NT2/D1 (cell line): ENCODE results near the gene ATP23.

Experiments used
- DNase-seq: peaks from one replicate; pipeline ENCODE4 v3.0.0-alpha.2; 2011; ENCODE audit warnings: low read depth, low spot score
- H3K27me3 ChIP-seq: 2 replicates; pipeline ENCODE4 v1.6.0; 2011; ENCODE audit warnings: mild to moderate bottlenecking; ENCODE audit not compliant: insufficient read length, insufficient read depth
- H3K36me3 ChIP-seq: 2 replicates; pipeline ENCODE4 v1.6.1; 2011; ENCODE audit warnings: mild to moderate bottlenecking, low read length, mixed read lengths; ENCODE audit not compliant: insufficient read depth, insufficient read length
- H3K4me1 ChIP-seq: 2 replicates; pipeline ENCODE4 v1.5.1; 2011; ENCODE audit not compliant: insufficient read depth, insufficient read length
- H3K4me3 ChIP-seq: 2 replicates; pipeline ENCODE4 v1.5.1; 2011; ENCODE audit warnings: low read depth; ENCODE audit not compliant: insufficient read length
- H3K9ac ChIP-seq: 2 replicates; pipeline ENCODE4 v1.6.0; 2011; ENCODE audit warnings: low read depth; ENCODE audit not compliant: insufficient read length
- H3K9me3 ChIP-seq: 2 replicates; pipeline ENCODE4 v1.5.1; 2011; ENCODE audit warnings: mild to moderate bottlenecking, low read length; ENCODE audit not compliant: insufficient read depth
- SUZ12 ChIP-seq: IDR thresholded peaks from 2 replicates; pipeline ENCODE4 v1.6.1; 2011; ENCODE audit not compliant: insufficient read length, insufficient read depth; ENCODE audit errors: extremely low read depth
- YY1 ChIP-seq: IDR thresholded peaks from 2 replicates; pipeline ENCODE4 v1.6.1; 2011; ENCODE audit not compliant: insufficient read length, insufficient read depth
- ZNF274 ChIP-seq: IDR thresholded peaks from 2 replicates; pipeline ENCODE4 v1.6.1; 2011; ENCODE audit warnings: mild to moderate bottlenecking, low read depth, low read length

The ATP23 gene

DNA sequence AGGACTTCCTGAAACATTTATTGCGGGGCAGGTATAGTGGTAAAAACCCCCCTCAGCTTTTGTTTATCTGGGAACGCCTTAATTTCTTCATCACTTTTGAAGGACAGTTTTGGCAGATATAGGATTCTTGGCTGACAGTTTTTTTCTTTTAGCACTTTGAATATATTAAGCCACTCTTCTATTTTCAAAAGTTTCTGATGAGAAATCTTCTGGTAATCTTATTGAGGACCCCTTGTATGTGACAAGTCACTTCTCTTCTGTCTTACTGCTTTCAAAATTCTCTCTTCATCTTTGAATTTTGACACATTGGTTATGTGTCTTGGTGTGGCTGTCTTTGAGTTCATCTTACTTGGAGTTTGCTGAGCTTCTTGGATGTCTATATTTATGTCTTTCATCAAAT is 59.1 kb downstream of the ATP23 start:
- H3K9ac ChIP-seq, result no peak overlapping the region
- H3K9me3 ChIP-seq, result peaks cover 47% of the 10 kb centered on the region
- TF ChIP-seq YY1, result no peak

DNA sequence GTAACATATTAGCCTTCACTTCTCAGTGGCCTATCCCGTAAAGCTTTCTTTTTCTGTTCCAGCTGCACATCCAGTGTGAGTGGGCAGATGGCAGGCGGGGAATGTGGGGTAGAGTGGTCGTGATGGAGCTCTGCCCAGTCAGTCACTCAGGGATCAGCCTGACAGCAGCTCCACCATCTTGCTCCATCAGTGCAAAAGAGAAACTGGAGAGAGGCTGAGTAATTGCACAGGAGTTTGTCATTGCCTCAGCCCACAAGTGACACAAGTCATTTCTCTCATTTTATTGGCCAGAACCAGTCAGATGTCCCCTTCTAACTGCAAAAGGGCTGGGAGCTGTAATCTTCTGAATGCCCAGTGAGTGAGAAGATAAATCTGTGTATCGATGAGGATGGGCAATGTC is 66.5 kb downstream of the ATP23 start:
- H3K27me3 ChIP-seq, result no peaks in the 10 kb centered on the region
- no peaks in the 10 kb centered on the region for H3K4me1 ChIP-seq
- H3K9me3 ChIP-seq, result no peaks in the 10 kb centered on the region
- no peak for DNase-seq
- TF ChIP-seq ZNF274, result no peak
- no peak for TF ChIP-seq SUZ12
- TF ChIP-seq YY1, result no peak
- H3K36me3 ChIP-seq, result no peaks in the 10 kb centered on the region
- no peak overlapping the region for H3K4me3 ChIP-seq
- H3K9ac ChIP-seq, result no peak overlapping the region

More for the DNA sequence above, 59.1 kb downstream of the ATP23 start:
- no peaks in the 10 kb centered on the region for H3K4me1 ChIP-seq
- no peaks in the 10 kb centered on the region for H3K27me3 ChIP-seq
- H3K36me3 ChIP-seq, result no peaks in the 10 kb centered on the region
- H3K4me3 ChIP-seq, result no peak overlapping the region
- no peak for DNase-seq

DNA sequence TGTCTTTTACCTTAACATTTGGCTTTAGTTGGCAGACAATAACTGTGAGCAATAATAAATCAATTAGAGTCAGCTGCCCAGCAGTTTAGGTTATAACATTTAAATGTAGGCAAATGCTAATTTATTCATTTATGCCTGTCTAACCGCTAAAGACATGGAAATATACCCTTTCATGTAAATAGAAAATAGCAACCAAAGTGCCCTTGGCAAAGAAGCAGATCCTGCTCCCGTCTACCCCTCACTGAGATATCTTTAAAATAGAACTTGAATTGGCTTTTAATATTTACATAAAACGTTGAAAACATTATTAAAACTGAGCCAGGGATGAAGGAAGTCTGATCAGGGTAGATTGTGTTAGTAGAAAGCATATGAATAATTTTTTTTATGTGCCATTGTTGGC is 67.3 kb downstream of the ATP23 start:
- Histone ChIP-seq H3K36me3 (no peaks in the 10 kb centered on the region), H3K9me3 (no peaks in the 10 kb centered on the region), H3K27me3 (no peaks in the 10 kb centered on the region), H3K4me1 (no peaks in the 10 kb centered on the region), H3K9ac (no peak overlapping the region), H3K4me3 (no peak overlapping the region)
- no peak for DNase-seq
- TF ChIP-seq YY1 (no peak), SUZ12 (no peak), ZNF274 (no peak)
